MM.1S (cell line): Measurements from ENCODE around the gene ANKRD12.

ENCODE experiments used
- DNase-seq: peaks from one replicate; pipeline ENCODE4 v3.0.0-alpha.2; 2015
- H2AFZ ChIP-seq: fragments of 300-600 bp; sonication (generic); 2 replicates; pipeline ENCODE4 v1.6.0; 2016; ENCODE audit warnings: antibody characterized with exemption, low read length
- H3F3A ChIP-seq: fragments of 300-600 bp; sonication (generic); 2 replicates; pipeline ENCODE4 v1.6.1; 2016; ENCODE audit warnings: mild to moderate bottlenecking, antibody characterized with exemption, low read length, moderate library complexity, mixed read lengths; ENCODE audit not compliant: insufficient read depth
- H3K27ac ChIP-seq: fragments of 300-600 bp; sonication (generic); 2 replicates; pipeline ENCODE4 v1.5.1; 2016; ENCODE audit warnings: mild to moderate bottlenecking, low read length
- H3K27me3 ChIP-seq: fragments of 300-600 bp; sonication (generic); replicated peaks from 2 replicates; pipeline ENCODE4 v1.6.0; 2016; ENCODE audit warnings: low read length; ENCODE audit not compliant: insufficient read depth
- H3K36me3 ChIP-seq: fragments of 300-600 bp; sonication (generic); replicated peaks from 2 replicates; pipeline ENCODE4 v1.6.1; 2016; ENCODE audit warnings: mild to moderate bottlenecking, low read length, mixed read lengths; ENCODE audit not compliant: insufficient read depth
- H3K4me1 ChIP-seq: fragments of 300-600 bp; sonication (generic); 2 replicates; pipeline ENCODE4 v1.6.1; 2016; ENCODE audit warnings: low read length, mixed read lengths
- H3K4me2 ChIP-seq: fragments of 300-600 bp; sonication (generic); 2 replicates; pipeline ENCODE4 v1.6.0; 2016; ENCODE audit warnings: low read depth, low read length
- H3K4me3 ChIP-seq: fragments of 300-600 bp; sonication (generic); 2 replicates; pipeline ENCODE4 v1.5.1; 2016; ENCODE audit warnings: low read length, mixed read lengths
- H3K79me2 ChIP-seq: fragments of 300-600 bp; sonication (generic); 2 replicates; pipeline ENCODE4 v1.6.1; 2016; ENCODE audit warnings: mixed run types, low read length, mixed read lengths
- H3K9ac ChIP-seq: fragments of 300-600 bp; sonication (generic); 2 replicates; pipeline ENCODE4 v1.6.1; 2016; ENCODE audit warnings: low read length, mixed read lengths
- H3K9me2 ChIP-seq: fragments of 300-600 bp; sonication (generic); replicated peaks from 2 replicates; pipeline ENCODE4 v1.6.1; 2016; ENCODE audit warnings: mild to moderate bottlenecking, low read length, mixed read lengths; ENCODE audit not compliant: insufficient read depth
- H3K9me3 ChIP-seq: fragments of 300-600 bp; sonication (generic); replicated peaks from 2 replicates; pipeline ENCODE4 v1.6.1; 2016; ENCODE audit warnings: mild to moderate bottlenecking, low read length, mixed read lengths; ENCODE audit not compliant: insufficient read depth
- H4K20me1 ChIP-seq: fragments of 300-600 bp; sonication (generic); 2 replicates; pipeline ENCODE4 v1.6.1; 2016; ENCODE audit warnings: mild to moderate bottlenecking, low read length, moderate library complexity, mixed read lengths; ENCODE audit not compliant: insufficient read depth
- CTCF ChIP-seq: fragments of 300-600 bp; sonication (generic); IDR thresholded peaks from 2 replicates; pipeline ENCODE4 v1.5.1; 2016; ENCODE audit warnings: antibody characterized with exemption, low read length, mixed read lengths
- EZH2 ChIP-seq: fragments of 300-600 bp; sonication (generic); optimal IDR thresholded peaks from 2 replicates; pipeline ENCODE3; 2017; ENCODE audit warnings: low read depth, mild to moderate bottlenecking, antibody characterized with exemption, low read length, mixed read lengths
- EZH2phosphoT487 ChIP-seq: fragments of 300-600 bp; sonication (generic); IDR thresholded peaks from 2 replicates; pipeline ENCODE4 v1.6.1; 2018; ENCODE audit warnings: antibody characterized with exemption, low read length

ANKRD12 gene

DNA sequence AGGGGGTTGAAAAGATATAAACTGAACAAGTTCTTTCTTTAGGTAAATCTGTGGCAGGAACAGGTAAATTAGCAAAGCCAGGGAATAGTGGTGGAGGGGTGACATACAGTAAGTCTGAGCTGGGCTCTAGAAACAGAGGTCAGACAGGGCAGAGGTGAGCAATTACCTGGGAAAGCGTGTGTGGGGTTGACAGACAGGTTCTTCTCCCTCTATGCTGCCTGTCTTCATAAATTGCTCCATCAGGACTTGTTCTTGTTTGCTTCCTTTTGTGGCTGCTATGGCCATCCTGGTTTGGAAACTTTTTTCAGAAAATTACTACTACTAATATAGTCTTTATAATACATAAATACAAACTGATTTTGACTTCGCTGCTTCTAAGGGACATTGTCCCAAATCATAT lies 3.4 kb upstream of the ANKRD12 start:
- Histone ChIP-seq H3K79me2 (peaks cover 92% of the 10 kb centered on the region), H3K9ac (peak overlapping the region; percentile 88; the same call in 1 of the 2 replicates), H2AFZ (no peak overlapping the region), H3K9me2 (no peaks in the 10 kb centered on the region), H4K20me1 (no peaks in the 10 kb centered on the region), H3K9me3 (no peaks in the 10 kb centered on the region), H3K36me3 (peaks cover 28% of the 10 kb centered on the region; the same call in 1 of the 2 replicates), H3K4me1 (peaks cover 37% of the 10 kb centered on the region), H3F3A (peaks cover 84% of the 10 kb centered on the region), H3K27ac (peak overlapping the region; percentile 97; the same call in 1 of the 2 replicates), H3K4me3 (peak overlapping the region; percentile 78), H3K27me3 (no peaks in the 10 kb centered on the region), H3K4me2 (peak overlapping the region; percentile 85)
- TF ChIP-seq CTCF (no peak), EZH2 (no peak), EZH2phosphoT487 (no peak)
- no peak for DNase-seq

DNA sequence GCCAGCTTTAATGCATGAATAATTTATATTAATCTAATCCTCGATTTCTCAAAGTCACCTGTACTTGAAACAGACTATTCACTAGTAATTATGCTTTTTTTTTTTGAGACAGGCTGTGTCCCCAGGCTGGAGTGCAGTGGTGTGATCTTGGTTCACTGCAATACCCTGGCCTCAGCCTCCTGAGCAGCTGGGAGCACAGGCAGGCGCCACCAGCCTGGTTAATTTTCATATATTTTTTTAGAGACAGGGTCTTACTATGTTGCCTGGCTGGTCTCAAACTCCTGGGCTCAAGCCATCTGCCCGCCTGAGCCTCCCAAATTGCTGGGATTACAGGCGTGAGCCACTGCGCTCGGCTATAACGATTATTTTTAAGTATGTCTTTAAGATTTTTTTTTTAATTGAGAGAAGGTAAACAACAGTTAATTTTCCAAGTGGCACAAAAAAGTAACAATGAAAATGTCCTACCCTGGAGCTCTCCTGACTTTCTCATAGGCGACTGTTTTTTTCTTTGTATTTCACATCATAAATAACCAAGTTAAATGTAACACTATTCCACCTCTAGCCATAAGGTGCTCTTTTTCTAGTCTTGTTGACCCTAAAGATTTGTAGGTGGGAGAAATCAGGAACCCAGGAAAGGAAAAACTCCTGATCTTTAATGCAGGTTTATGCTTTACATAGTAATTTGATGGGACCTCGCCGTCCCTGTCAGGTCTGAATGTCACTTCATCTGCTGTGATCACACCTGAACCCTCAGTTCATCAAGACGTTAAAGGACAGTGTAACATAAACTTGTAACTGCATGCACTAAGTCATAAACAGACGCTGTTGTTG lies 1.3 kb upstream of the ANKRD12 start:
- no peaks in the 10 kb centered on the region for H3K9me2 ChIP-seq
- H3K36me3 ChIP-seq = peaks cover 46% of the 10 kb centered on the region; the same call in 1 of the 2 replicates
- no peak for TF ChIP-seq CTCF
- no peak for TF ChIP-seq EZH2
- no peak for TF ChIP-seq EZH2phosphoT487
- H3K4me1 ChIP-seq = peaks cover 25% of the 10 kb centered on the region
- DNase-seq = no peak
- peaks cover 89% of the 10 kb centered on the region for H3F3A ChIP-seq
- H2AFZ ChIP-seq = no peak overlapping the region
- H3K27ac ChIP-seq = peak overlapping the region; percentile 97
- H3K9ac ChIP-seq = peak overlapping the region; percentile 88
- H3K4me2 ChIP-seq = peak overlapping the region; percentile 85
- no peaks in the 10 kb centered on the region for H3K9me3 ChIP-seq
- H3K79me2 ChIP-seq = peaks cover 92% of the 10 kb centered on the region
- H3K4me3 ChIP-seq = peak overlapping the region; percentile 78
- H3K27me3 ChIP-seq = no peaks in the 10 kb centered on the region
- no peaks in the 10 kb centered on the region for H4K20me1 ChIP-seq

DNA sequence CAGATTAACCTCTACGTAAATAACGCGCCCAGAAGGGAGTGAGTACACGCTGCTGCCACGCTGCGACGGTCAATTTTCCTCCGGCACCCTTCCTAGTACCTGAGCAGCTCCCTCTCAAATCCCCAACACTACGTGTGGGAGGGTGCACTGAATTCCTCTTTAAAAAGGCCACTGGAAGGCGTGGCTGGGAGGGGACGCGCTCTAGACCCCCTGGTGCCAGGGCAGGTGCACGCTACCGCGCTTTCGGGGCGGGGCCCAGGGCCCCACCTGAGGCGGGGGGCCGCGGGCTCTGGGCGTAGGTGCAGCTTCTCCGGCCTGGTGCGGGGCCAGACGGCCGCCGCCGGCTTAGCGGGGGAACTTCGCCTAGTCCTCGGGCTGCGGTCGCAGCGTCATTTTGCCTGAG lies 668 bp upstream of the ANKRD12 start:
- Histone ChIP-seq H3K36me3 (peaks cover 42% of the 10 kb centered on the region; the same call in 1 of the 2 replicates), H3K4me3 (peak overlapping the region; percentile 78), H3K27ac (peak overlapping the region; percentile 97), H3K9me2 (no peaks in the 10 kb centered on the region), H2AFZ (no peak overlapping the region), H3K4me2 (peak overlapping the region; percentile 85), H3K4me1 (peaks cover 23% of the 10 kb centered on the region), H3F3A (peaks cover 89% of the 10 kb centered on the region), H3K9ac (peak overlapping the region; percentile 88), H3K27me3 (no peaks in the 10 kb centered on the region), H3K79me2 (peaks cover 92% of the 10 kb centered on the region), H3K9me3 (no peaks in the 10 kb centered on the region), H4K20me1 (no peaks in the 10 kb centered on the region)
- TF ChIP-seq EZH2 (no peak), CTCF (no peak), EZH2phosphoT487 (no peak)
- peak; percentile 93 for DNase-seq
